Transverse colon (tissue), 4 donors: ENCODE measurements around the gene TRIM7. TPM values are rescaled to one million over a fixed set of nuclear protein-coding genes. Genes with fewer than 3 reads are reported as not detected.
A peak's percentile ranks its signal among the peaks of the same experiment; 100 is the strongest.
"Not testable (repeated sequence)": the region's sequence is repeated elsewhere in the genome, so short reads cannot be mapped to it uniquely, and the experiment has no call there.

Experiments used
- DNase-seq: peaks from one replicate; pipeline ENCODE4 v3.0.0-alpha.2; 2019
- H3K27ac ChIP-seq, 4 donors: fragments of 200-600 bp; sonication (generic); 2 replicates each; pipeline ENCODE4 v1.5.1; 2016 to 2018; ENCODE audit warnings: inconsistent platforms in 4 of 4
- H3K27me3 ChIP-seq: fragments of 200-600 bp; sonication (generic); 2 replicates; pipeline ENCODE4 v1.5.1; 2017; ENCODE audit warnings: inconsistent platforms
- H3K36me3 ChIP-seq, 4 donors: fragments of 200-600 bp; sonication (generic); 2 replicates each; pipeline ENCODE4 v1.5.1; 2017 to 2019; ENCODE audit warnings: inconsistent platforms in 4 of 4
- H3K4me1 ChIP-seq, 4 donors: fragments of 200-600 bp; sonication (generic); 2 replicates each; pipeline ENCODE4 v1.5.1; 2017 to 2020; ENCODE audit warnings: inconsistent platforms in 4 of 4
- H3K4me3 ChIP-seq, 4 donors: fragments of 200-600 bp; sonication (generic); 1 replicate in 1 of 4; 2 replicates in 3 of 4; pipeline versions ENCODE4 v1.5.1 to v1.6.1; 2017 to 2019; ENCODE audit warnings: inconsistent platforms in 4 of 4
- H3K9me3 ChIP-seq, 2 donors: fragments of 200-600 bp; sonication (generic); 2 replicates each; pipeline ENCODE4 v1.5.1; 2017 to 2019; ENCODE audit warnings: inconsistent platforms in 2 of 2
- EP300 ChIP-seq: sonication (generic); formaldehyde crosslinking; IDR thresholded peaks from one replicate; pipeline ENCODE4 v1.6.1; 2017; ENCODE audit warnings: antibody characterized with exemption, low read depth
- POLR2A ChIP-seq: fragments of 450-650 bp; IDR thresholded peaks from one replicate; pipeline ENCODE4 v1.6.1; 2016; ENCODE audit warnings: antibody characterized with exemption, mild to moderate bottlenecking, moderate library complexity
- POLR2AphosphoS5 ChIP-seq, 3 donors: sonication (generic); formaldehyde crosslinking; IDR thresholded peaks; one replicate each; pipeline ENCODE4 v1.6.1; 2016; ENCODE audit warnings: antibody characterized with exemption in 3 of 3
- WGBS, 2 donors: methylation state at CpG; one replicate each; pipeline ENCODE4 v1.1.5; 2018; ENCODE audit warnings: low coverage in 1 of 2; 5-methylcytosine and 5-hydroxymethylcytosine counted together
- in situ Hi-C, 4 donors: fragments of 200-750 bp; cut with MboI; loops; one replicate each; pipeline versions ENCODE4 v1.15.0 to v1.15.1; 2017; ENCODE audit warnings: low sequenced_read_pairs in 3 of 4, low pct_ligation_motif_present in 1 of 4, low pct_unique_long_range_greater_than_20kb in 1 of 4
- intact Hi-C: fragments of 100-400 bp; cut with DNase I; formaldehyde crosslinking; loops from one replicate; pipeline ENCODE4 v1.15.1; 2023; ENCODE audit warnings: low total_unique reads
- total RNA-seq, 4 donors: library from RNA; depleted of rRNA; stranded (reverse); fragments of >200 nt; gene quantifications; one replicate each; pipeline ENCODE4 v1.1.0, GENCODE V29; 2016
- TF ChIP-seq, protein P1 (sequence below), 5 experiments: fragments of 200-600 bp in 3 of 5; fragments of 450-650 bp in 2 of 5; sonication (generic) in 3 of 5; IDR thresholded peaks; 1 replicate in 2 of 5; 2 replicates in 3 of 5; pipeline ENCODE4 v1.5.1; 2016 to 2017; ENCODE audit warnings: antibody characterized with exemption in 5 of 5, inconsistent platforms in 3 of 5, mild to moderate bottlenecking in 2 of 5, moderate library complexity in 1 of 5

The TRIM7 gene
- total RNA-seq, 4 donors from 2014 or later: 2.5 to 16.7 (median 7.5) TPM; not detected in 1

DNA sequence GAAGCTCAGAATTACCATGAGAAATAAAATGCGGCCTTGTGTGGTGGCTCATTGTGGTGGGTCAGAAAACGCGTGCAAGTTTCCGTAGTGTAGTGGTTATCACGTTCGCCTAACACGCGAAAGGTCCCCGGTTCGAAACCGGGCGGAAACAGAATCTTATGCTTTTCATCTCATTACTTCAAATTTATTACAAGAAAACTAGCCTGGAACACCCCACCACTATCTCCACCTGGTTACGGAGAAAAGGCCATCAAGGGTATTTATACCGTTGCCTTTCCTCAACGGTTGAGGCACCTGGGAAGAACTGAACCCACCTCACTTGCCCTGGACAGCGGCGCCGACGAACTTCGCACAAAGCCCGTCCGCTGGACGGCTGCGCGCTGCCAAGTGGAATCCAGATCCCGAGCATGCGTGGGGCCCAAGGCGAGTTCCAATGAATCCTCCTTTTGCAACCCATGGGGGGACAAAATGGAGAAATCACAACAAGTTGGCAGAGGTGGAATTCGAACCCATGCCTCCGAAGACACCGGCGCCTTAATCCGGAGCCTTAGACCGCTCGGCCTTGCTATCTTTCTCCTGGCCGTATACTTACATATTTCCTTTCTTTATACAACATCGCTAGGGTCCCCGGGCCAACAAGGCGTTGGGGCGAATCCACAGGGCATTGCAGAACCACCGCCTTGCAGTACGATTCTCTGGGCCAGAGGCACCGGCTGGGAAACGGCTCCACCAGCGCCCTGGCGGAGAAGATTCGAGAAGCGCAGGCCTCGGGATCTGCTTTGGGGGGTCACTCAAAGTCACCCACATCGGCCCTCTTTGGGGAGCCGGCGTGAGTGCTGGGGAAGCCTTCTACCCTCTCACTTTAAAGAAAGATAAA, 40.7 kb downstream of the TRIM7 start:
- no peak for TF ChIP-seq POLR2A
- no peak for TF ChIP-seq POLR2AphosphoS5 (IDR thresholded peaks at IDR 0.05)
- no peak for TF ChIP-seq EP300
- TF ChIP-seq, protein P1, sequence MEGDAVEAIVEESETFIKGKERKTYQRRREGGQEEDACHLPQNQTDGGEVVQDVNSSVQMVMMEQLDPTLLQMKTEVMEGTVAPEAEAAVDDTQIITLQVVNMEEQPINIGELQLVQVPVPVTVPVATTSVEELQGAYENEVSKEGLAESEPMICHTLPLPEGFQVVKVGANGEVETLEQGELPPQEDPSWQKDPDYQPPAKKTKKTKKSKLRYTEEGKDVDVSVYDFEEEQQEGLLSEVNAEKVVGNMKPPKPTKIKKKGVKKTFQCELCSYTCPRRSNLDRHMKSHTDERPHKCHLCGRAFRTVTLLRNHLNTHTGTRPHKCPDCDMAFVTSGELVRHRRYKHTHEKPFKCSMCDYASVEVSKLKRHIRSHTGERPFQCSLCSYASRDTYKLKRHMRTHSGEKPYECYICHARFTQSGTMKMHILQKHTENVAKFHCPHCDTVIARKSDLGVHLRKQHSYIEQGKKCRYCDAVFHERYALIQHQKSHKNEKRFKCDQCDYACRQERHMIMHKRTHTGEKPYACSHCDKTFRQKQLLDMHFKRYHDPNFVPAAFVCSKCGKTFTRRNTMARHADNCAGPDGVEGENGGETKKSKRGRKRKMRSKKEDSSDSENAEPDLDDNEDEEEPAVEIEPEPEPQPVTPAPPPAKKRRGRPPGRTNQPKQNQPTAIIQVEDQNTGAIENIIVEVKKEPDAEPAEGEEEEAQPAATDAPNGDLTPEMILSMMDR (IDR thresholded peaks at IDR 0.05): no peak
- Histone ChIP-seq H3K27me3 (peaks cover 64% of the 10 kb centered on the region), H3K36me3 (no peaks in the 10 kb centered on the region), H3K27ac (no peak overlapping the region), H3K9me3 (no peaks in the 10 kb centered on the region), H3K4me1 (peaks cover 0 to 3% (median 0%) of the 10 kb centered on the region in 4 donors), H3K4me3 (no peak overlapping the region)
- no peak for DNase-seq
- WGBS, 2 donors: 48% methylated on average over 52 of the region's 52 CpGs; no CpG with 5 or more reads in 1 of the 2 donors
- intact Hi-C loops (no loop called here), in situ Hi-C loops (no loop called here)

DNA sequence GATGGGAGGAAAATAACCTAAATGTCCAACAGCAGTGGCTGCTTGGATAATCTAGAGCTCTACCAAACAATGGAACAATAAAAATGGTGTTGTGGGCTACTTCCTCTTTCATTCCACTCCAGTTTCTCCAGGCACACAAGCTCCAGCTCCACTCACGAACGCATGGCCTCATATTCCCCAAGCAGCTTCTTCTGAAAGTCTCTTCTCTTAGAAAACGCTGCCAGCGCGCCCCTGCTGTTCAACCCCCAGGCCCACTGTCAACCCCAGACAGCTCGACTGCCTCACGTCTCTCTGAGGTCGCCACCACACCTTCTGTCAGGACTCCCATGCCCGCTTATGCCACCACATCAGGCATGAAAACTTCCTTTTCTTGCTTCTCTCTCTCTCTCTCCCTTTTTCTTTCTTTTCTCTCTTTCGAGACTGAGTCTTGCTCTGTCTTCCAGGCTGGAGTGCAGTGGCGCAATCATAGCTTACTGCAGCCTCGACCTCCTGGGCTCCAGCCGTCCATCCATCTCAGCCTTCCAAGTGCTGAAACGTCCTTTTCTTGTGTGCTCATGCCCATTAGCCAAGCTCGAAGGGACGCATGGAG, 41.4 kb downstream of the TRIM7 start:
- Histone ChIP-seq H3K36me3 (no peaks in the 10 kb centered on the region), H3K4me1 (peaks cover 0 to 3% (median 0%) of the 10 kb centered on the region in 4 donors), H3K27ac (no peak overlapping the region), H3K4me3 (no peak overlapping the region), H3K9me3 (no peaks in the 10 kb centered on the region), H3K27me3 (peaks cover 57% of the 10 kb centered on the region)
- in situ Hi-C loops (no loop called here), intact Hi-C loops (no loop called here)
- TF ChIP-seq, protein P1 (IDR thresholded peaks at IDR 0.05): no peak
- no peak for TF ChIP-seq POLR2A
- no peak for TF ChIP-seq POLR2AphosphoS5 (IDR thresholded peaks at IDR 0.05)
- TF ChIP-seq EP300: no peak
- 49 to 65% methylated on average over 11 to 16 of the region's 16 CpGs for WGBS, 2 donors
- no peak for DNase-seq

DNA sequence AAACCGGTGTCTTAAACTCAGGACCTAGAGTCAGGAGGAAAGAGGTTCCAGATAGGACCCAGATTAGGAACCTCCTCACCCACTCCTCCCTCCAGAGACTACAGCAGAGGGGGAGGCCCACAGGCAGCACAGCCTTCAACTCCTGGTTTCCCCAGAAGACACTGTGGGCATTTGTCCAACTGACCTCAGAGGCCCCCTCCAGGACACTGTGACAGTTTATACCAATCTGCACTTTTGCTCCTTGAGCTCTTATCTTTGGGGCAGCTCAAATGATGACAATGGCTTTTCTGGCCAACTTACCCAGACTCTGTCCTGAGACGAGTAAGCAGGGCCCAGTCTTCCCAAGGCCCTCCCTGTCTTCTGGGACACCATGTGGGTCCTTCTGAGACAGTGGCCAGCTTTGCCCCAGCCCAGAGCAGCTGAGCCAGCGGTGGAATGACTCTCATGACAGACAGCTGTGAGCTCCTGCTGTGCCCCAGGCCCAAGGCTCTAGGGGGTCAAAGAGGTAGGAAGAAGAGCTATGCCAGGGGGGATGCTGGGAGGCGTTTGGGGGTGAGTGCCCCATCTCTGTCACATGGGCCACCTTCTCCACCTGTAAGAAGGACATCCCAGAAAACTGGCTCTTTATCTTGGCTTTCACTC, 43.3 kb downstream of the TRIM7 start:
- Histone ChIP-seq H3K36me3 (no peaks in the 10 kb centered on the region), H3K27ac (peak overlapping the region in 1 of 4 donors; percentile 55), H3K27me3 (peaks cover 43% of the 10 kb centered on the region), H3K4me3 (no peak overlapping the region), H3K4me1 (peaks cover 0 to 3% (median 0%) of the 10 kb centered on the region in 4 donors), H3K9me3 (no peaks in the 10 kb centered on the region)
- no peak for DNase-seq
- in situ Hi-C loops (no loop called here), intact Hi-C loops (no loop called here)
- 80% methylated on average over 4 of the region's 4 CpGs; no CpG with 5 or more reads in 1 of the 2 donors for WGBS, 2 donors
- TF ChIP-seq, protein P1 (IDR thresholded peaks at IDR 0.05): no peak
- TF ChIP-seq POLR2A: no peak
- no peak for TF ChIP-seq EP300
- TF ChIP-seq POLR2AphosphoS5 (IDR thresholded peaks at IDR 0.05): no peak

DNA sequence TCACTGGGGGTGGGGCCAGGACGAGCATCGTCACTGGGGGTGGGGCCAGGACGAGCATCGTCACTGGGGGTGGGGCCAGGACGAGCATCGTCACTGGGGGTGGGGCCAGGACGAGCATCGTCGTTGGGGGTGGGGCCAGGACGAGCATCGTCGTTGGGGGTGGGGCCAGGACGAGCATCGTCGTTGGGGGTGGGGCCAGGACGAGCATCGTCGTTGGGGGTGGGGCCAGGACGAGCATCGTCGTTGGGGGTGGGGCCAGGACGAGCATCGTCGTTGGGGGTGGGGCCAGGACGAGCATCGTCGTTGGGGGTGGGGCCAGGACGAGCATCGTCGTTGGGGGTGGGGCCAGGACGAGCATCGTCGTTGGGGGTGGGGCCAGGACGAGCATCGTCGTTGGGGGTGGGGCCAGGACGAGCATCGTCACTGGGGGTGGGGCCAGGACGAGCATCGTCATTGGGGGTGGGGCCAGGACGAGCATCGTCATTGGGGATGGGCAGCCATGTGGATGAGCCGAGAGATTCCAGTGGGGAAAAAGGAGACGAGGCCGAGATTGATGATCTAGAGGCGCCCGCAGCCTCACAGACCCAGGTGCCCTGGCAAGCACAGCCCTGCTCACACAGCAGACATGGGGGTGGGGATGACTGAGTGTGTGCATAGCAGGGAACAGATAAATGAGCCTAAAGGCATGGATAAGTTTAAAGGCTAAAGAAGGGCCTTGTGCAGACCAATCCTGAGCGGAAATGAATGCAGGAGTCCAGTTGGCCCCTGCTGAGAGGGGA, 44.1 kb downstream of the TRIM7 start:
- in situ Hi-C loops, DNase-seq: not testable (repeated sequence)

More for the DNA sequence above, 44.1 kb downstream of the TRIM7 start:
- peak overlapping the region in 1 of 4 donors; percentile 55 for H3K27ac ChIP-seq
- H3K4me3 ChIP-seq, intact Hi-C loops, H3K36me3 ChIP-seq, H3K4me1 ChIP-seq, H3K9me3 ChIP-seq: not testable (repeated sequence)
- WGBS, 2 donors: 28% methylated on average over 14 of the region's 48 CpGs; no CpG with 5 or more reads in 1 of the 2 donors
- peaks cover 36% of the 10 kb centered on the region for H3K27me3 ChIP-seq
